ENCODE measurements around the gene AEN.
"Not testable (repeated sequence)": the region's sequence is repeated elsewhere in the genome, so short reads cannot be mapped to it uniquely, and the experiment has no call there.

AEN gene

GRCh38 chr15:88630798-88631463 is 9.8 kb downstream of the AEN start:
- DNase-seq: no peak
- Histone ChIP-seq H3K9me3 (ENCODE audit: control extremely low read depth in 1 of 5, control insufficient read depth in 4 of 5, insufficient read depth in 2 of 5, low read depth in 1 of 5, low read length in 4 of 5) (no peaks in the 10 kb centered on the region), H3K27ac (ENCODE audit: insufficient read depth in 1 of 2, low read depth in 1 of 2, low read length in 2 of 2, poor library complexity in 1 of 2, severe bottlenecking in 2 of 2) (peak overlapping the region in 1 of 2 experiments; percentile 18), H3K4me1 (ENCODE audit: control extremely low read depth in 1 of 4, control insufficient read depth in 4 of 4, insufficient read depth in 4 of 4, low read length in 3 of 4) (peaks cover 0 to 26% (median 13%) of the 10 kb centered on the region in 4 experiments), H3K36me3 (ENCODE audit: control insufficient read depth in 4 of 4, insufficient read depth in 4 of 4, low read length in 3 of 4) (peaks cover 10 to 69% (median 38%) of the 10 kb centered on the region in 4 experiments), H3K4me3 (ENCODE audit: control insufficient read depth in 1 of 7, extremely low read depth in 1 of 7, insufficient read depth in 4 of 7, low read depth in 2 of 7, low read length in 6 of 7) (no peak overlapping the region), H3K27me3 (replicated peaks in 2 of 5; ENCODE audit: control insufficient read depth in 4 of 5, insufficient read depth in 5 of 5, low read length in 4 of 5) (no peaks in the 10 kb centered on the region)
- ChIA-PET POLR2A (no interaction called here), CTCF (interaction anchor here (1.1 to 2.3 kb wide), 5 partner anchors 9 to 204 kb away, joined by 4 to 6 read pairs (median 5); no protein-coding TSS in a partner anchor)
- 76% methylated on average over 6 of the region's 7 CpGs for WGBS (ENCODE audit: insufficient coverage)

- Histone ChIP-seq H3K4me3 (ENCODE audit: control insufficient read depth in 1 of 7, extremely low read depth in 1 of 7, insufficient read depth in 4 of 7, low read depth in 2 of 7, low read length in 6 of 7) (no peak overlapping the region), H3K27me3 (replicated peaks in 2 of 5; ENCODE audit: control insufficient read depth in 4 of 5, insufficient read depth in 5 of 5, low read length in 4 of 5) (no peaks in the 10 kb centered on the region), H3K27ac (ENCODE audit: insufficient read depth in 1 of 2, low read depth in 1 of 2, low read length in 2 of 2, poor library complexity in 1 of 2, severe bottlenecking in 2 of 2) (no peak overlapping the region), H3K9me3 (ENCODE audit: control extremely low read depth in 1 of 5, control insufficient read depth in 4 of 5, insufficient read depth in 2 of 5, low read depth in 1 of 5, low read length in 4 of 5) (no peaks in the 10 kb centered on the region), H3K4me1 (ENCODE audit: control extremely low read depth in 1 of 4, control insufficient read depth in 4 of 4, insufficient read depth in 4 of 4, low read length in 3 of 4) (peaks cover 0 to 31% (median 18%) of the 10 kb centered on the region in 4 experiments), H3K36me3 (ENCODE audit: control insufficient read depth in 4 of 4, insufficient read depth in 4 of 4, low read length in 3 of 4) (peaks cover 10 to 68% (median 35%) of the 10 kb centered on the region in 4 experiments)
- WGBS (ENCODE audit: insufficient coverage): 97% methylated on average over 10 of the region's 12 CpGs
- POLR2A ChIA-PET: no interaction called here
- CTCF ChIA-PET: interaction anchor here (1.1 to 2.3 kb wide), 6 partner anchors 10 to 273 kb away, joined by 3 to 6 read pairs (median 4); no protein-coding TSS in a partner anchor
- DNase-seq: no peak
Measured at GRCh38 chr15:88631464-88632028, 10.4 kb downstream of the AEN start.

GRCh38 chr15:88632797-88633196 is 11.7 kb downstream of the AEN start:
- CTCF ChIA-PET: interaction anchor here (1.0 to 4.7 kb wide), 5 partner anchors 8 to 272 kb away, joined by 3 to 22 read pairs (median 4); no protein-coding TSS in a partner anchor
- POLR2A ChIA-PET: not testable (repeated sequence)

GRCh38 chr15:88634449-88634848 is 13.3 kb downstream of the AEN start:
- no peaks in the 10 kb centered on the region for H3K27me3 ChIP-seq (replicated peaks in 2 of 5; ENCODE audit: control insufficient read depth in 4 of 5, insufficient read depth in 5 of 5, low read length in 4 of 5)
- CTCF ChIA-PET: interaction anchor here (1.2 to 4.7 kb wide), 2 partner anchors 10 to 29 kb away, joined by 3 to 22 read pairs; no protein-coding TSS in a partner anchor
- H3K9me3 ChIP-seq (ENCODE audit: control extremely low read depth in 1 of 5, control insufficient read depth in 4 of 5, insufficient read depth in 2 of 5, low read depth in 1 of 5, low read length in 4 of 5): no peaks in the 10 kb centered on the region
- WGBS (ENCODE audit: insufficient coverage): 100% methylated on average over 2 of the region's 2 CpGs
- H3K27ac ChIP-seq (ENCODE audit: insufficient read depth in 1 of 2, low read depth in 1 of 2, low read length in 2 of 2, poor library complexity in 1 of 2, severe bottlenecking in 2 of 2): no peak overlapping the region
- H3K36me3 ChIP-seq (ENCODE audit: control insufficient read depth in 4 of 4, insufficient read depth in 4 of 4, low read length in 3 of 4): peaks cover 0 to 39% (median 14%) of the 10 kb centered on the region in 4 experiments
- peaks cover 14 to 49% (median 32%) of the 10 kb centered on the region in 4 experiments for H3K4me1 ChIP-seq (ENCODE audit: control extremely low read depth in 1 of 4, control insufficient read depth in 4 of 4, insufficient read depth in 4 of 4, low read length in 3 of 4)
- no peak for DNase-seq
- H3K4me3 ChIP-seq (ENCODE audit: control insufficient read depth in 1 of 7, extremely low read depth in 1 of 7, insufficient read depth in 4 of 7, low read depth in 2 of 7, low read length in 6 of 7): no peak overlapping the region
- POLR2A ChIA-PET: no interaction called here

More at GRCh38 chr15:88632797-88633196, 11.7 kb downstream of the AEN start:
- peaks cover 4 to 55% (median 25%) of the 10 kb centered on the region in 4 experiments for H3K36me3 ChIP-seq (ENCODE audit: control insufficient read depth in 4 of 4, insufficient read depth in 4 of 4, low read length in 3 of 4)
- not testable (repeated sequence) for H3K9me3 ChIP-seq (ENCODE audit: control extremely low read depth in 1 of 5, control insufficient read depth in 4 of 5, insufficient read depth in 2 of 5, low read depth in 1 of 5, low read length in 4 of 5); H3K27me3 ChIP-seq (replicated peaks in 2 of 5; ENCODE audit: control insufficient read depth in 4 of 5, insufficient read depth in 5 of 5, low read length in 4 of 5); H3K4me3 ChIP-seq (ENCODE audit: control insufficient read depth in 1 of 7, extremely low read depth in 1 of 7, insufficient read depth in 4 of 7, low read depth in 2 of 7, low read length in 6 of 7); H3K27ac ChIP-seq (ENCODE audit: insufficient read depth in 1 of 2, low read depth in 1 of 2, low read length in 2 of 2, poor library complexity in 1 of 2, severe bottlenecking in 2 of 2); DNase-seq
- H3K4me1 ChIP-seq (ENCODE audit: control extremely low read depth in 1 of 4, control insufficient read depth in 4 of 4, insufficient read depth in 4 of 4, low read length in 3 of 4): peaks cover 0 to 37% (median 22%) of the 10 kb centered on the region in 4 experiments
- WGBS (ENCODE audit: insufficient coverage): 100% methylated on average over 2 of the region's 7 CpGs

- H3K4me3 ChIP-seq (ENCODE audit: control insufficient read depth in 1 of 7, extremely low read depth in 1 of 7, insufficient read depth in 4 of 7, low read depth in 2 of 7, low read length in 6 of 7): peak overlapping the region in 1 of 7 experiments; percentile 40
- 0% methylated on average over 2 of the region's 6 CpGs for WGBS (ENCODE audit: insufficient coverage)
- peaks cover 0 to 30% (median 10%) of the 10 kb centered on the region in 4 experiments for H3K36me3 ChIP-seq (ENCODE audit: control insufficient read depth in 4 of 4, insufficient read depth in 4 of 4, low read length in 3 of 4)
- DNase-seq: peak in 2 of 3 donors; percentile 53 to 68
- ChIA-PET CTCF (interaction anchor here (1.2 to 4.7 kb wide), 3 partner anchors 11 to 28 kb away, joined by 3 to 22 read pairs (median 3); no protein-coding TSS in a partner anchor), POLR2A (no interaction called here)
- no peaks in the 10 kb centered on the region for H3K9me3 ChIP-seq (ENCODE audit: control extremely low read depth in 1 of 5, control insufficient read depth in 4 of 5, insufficient read depth in 2 of 5, low read depth in 1 of 5, low read length in 4 of 5)
- H3K27ac ChIP-seq (ENCODE audit: insufficient read depth in 1 of 2, low read depth in 1 of 2, low read length in 2 of 2, poor library complexity in 1 of 2, severe bottlenecking in 2 of 2): no peak overlapping the region
- H3K4me1 ChIP-seq (ENCODE audit: control extremely low read depth in 1 of 4, control insufficient read depth in 4 of 4, insufficient read depth in 4 of 4, low read length in 3 of 4): peaks cover 21 to 49% (median 34%) of the 10 kb centered on the region in 4 experiments
- H3K27me3 ChIP-seq (replicated peaks in 2 of 5; ENCODE audit: control insufficient read depth in 4 of 5, insufficient read depth in 5 of 5, low read length in 4 of 5): no peaks in the 10 kb centered on the region
Measured at GRCh38 chr15:88635318-88635717, 14.2 kb downstream of the AEN start.

- Histone ChIP-seq H3K4me3 (ENCODE audit: control insufficient read depth in 1 of 7, extremely low read depth in 1 of 7, insufficient read depth in 4 of 7, low read depth in 2 of 7, low read length in 6 of 7) (no peak overlapping the region), H3K27ac (ENCODE audit: insufficient read depth in 1 of 2, low read depth in 1 of 2, low read length in 2 of 2, poor library complexity in 1 of 2, severe bottlenecking in 2 of 2) (peak overlapping the region in 1 of 2 experiments; percentile 22), H3K36me3 (ENCODE audit: control insufficient read depth in 4 of 4, insufficient read depth in 4 of 4, low read length in 3 of 4) (peaks cover 0 to 23% (median 6%) of the 10 kb centered on the region in 4 experiments), H3K27me3 (replicated peaks in 2 of 5; ENCODE audit: control insufficient read depth in 4 of 5, insufficient read depth in 5 of 5, low read length in 4 of 5) (no peaks in the 10 kb centered on the region), H3K4me1 (ENCODE audit: control extremely low read depth in 1 of 4, control insufficient read depth in 4 of 4, insufficient read depth in 4 of 4, low read length in 3 of 4) (peaks cover 23 to 50% (median 37%) of the 10 kb centered on the region in 4 experiments), H3K9me3 (ENCODE audit: control extremely low read depth in 1 of 5, control insufficient read depth in 4 of 5, insufficient read depth in 2 of 5, low read depth in 1 of 5, low read length in 4 of 5) (no peaks in the 10 kb centered on the region)
- no peak for DNase-seq
- WGBS (ENCODE audit: insufficient coverage): 98% methylated on average over 11 of the region's 11 CpGs
- ChIA-PET POLR2A (no interaction called here), CTCF (interaction anchor here (1.2 to 4.7 kb wide), 2 partner anchors 12 to 28 kb away, joined by 3 to 22 read pairs; no protein-coding TSS in a partner anchor)
Measured at GRCh38 chr15:88636050-88636449, 14.9 kb downstream of the AEN start.
